Measurements from ENCODE around the gene WNT10A. TPM values are rescaled to one million over a fixed set of nuclear protein-coding genes. Genes with fewer than 3 reads are reported as not detected.

WNT10A gene
- total RNA-seq, 1 donor = 1.1 TPM

- DNase-seq (ENCODE audit: low read depth in 2 of 3, low spot score in 2 of 3) = peak; percentile 66 to 88 (median 72)
Observed at GRCh38 chr2:218876562-218877219, 4.0 kb upstream of the WNT10A start.

- no peak for DNase-seq (ENCODE audit: low read depth in 2 of 3, low spot score in 2 of 3)
Observed at GRCh38 chr2:218877331-218877730, 3.3 kb upstream of the WNT10A start.

DNA sequence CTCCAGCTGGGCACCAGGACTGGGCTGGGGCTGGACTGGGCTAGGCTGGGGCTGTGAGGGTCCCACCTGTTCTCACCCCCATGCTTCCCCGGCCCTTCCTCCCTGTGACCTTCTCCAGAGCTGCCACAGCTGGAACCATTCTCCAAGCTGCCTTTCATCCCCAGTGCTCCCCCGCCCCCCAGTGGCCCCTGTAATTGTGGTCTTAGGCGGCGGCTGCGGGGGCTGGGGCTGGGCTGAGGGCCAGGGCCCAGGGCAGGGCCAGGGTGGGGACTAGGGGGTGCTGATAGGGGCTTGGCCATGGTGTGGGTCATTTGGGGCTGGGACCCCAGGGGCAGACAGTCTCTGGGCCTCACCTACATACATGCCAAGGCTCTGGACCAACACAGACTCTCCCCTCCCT, 2.8 kb upstream of the WNT10A start:
- no peak for DNase-seq (ENCODE audit: low read depth in 2 of 3, low spot score in 2 of 3)

GRCh38 chr2:218878486-218878885, 2.2 kb upstream of the WNT10A start:
- DNase-seq (ENCODE audit: low read depth in 2 of 3, low spot score in 2 of 3) = no peak

- no peak for DNase-seq (ENCODE audit: low read depth in 2 of 3, low spot score in 2 of 3)
Observed at GRCh38 chr2:218878926-218879761, 1.5 kb upstream of the WNT10A start.

DNA sequence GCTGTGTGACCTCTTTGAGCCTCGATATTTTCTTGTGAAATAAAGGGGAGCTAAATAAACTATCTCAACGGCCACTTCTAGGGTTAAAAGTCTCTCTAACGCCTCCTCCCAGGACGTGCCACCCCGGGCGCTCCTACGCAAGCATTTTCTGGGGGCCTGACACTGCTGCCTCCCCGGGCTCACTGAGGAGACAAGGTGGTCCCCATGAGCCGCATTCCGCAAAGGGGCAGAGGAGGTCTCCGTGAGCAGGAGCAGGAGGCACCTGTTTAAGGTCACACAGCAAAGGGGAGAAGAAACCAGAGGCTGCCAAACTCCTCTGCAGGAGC, 913 bp upstream of the WNT10A start:
- no peak for DNase-seq (ENCODE audit: low read depth in 2 of 3, low spot score in 2 of 3)

GRCh38 chr2:218880859-218881594, 375 bp downstream of the WNT10A start:
- no peak for DNase-seq (ENCODE audit: low read depth in 2 of 3, low spot score in 2 of 3)

- DNase-seq (ENCODE audit: low read depth in 2 of 3, low spot score in 2 of 3) = no peak
Observed at GRCh38 chr2:218881744-218882460, 1.2 kb downstream of the WNT10A start.

GRCh38 chr2:218882461-218882816, 1.8 kb downstream of the WNT10A start:
- DNase-seq (ENCODE audit: low read depth in 2 of 3, low spot score in 2 of 3) = peak in 1 of 3 donors; percentile 61

- DNase-seq (ENCODE audit: low read depth in 2 of 3, low spot score in 2 of 3) = no peak
Observed at GRCh38 chr2:218882866-218883366, 2.3 kb downstream of the WNT10A start.

DNA sequence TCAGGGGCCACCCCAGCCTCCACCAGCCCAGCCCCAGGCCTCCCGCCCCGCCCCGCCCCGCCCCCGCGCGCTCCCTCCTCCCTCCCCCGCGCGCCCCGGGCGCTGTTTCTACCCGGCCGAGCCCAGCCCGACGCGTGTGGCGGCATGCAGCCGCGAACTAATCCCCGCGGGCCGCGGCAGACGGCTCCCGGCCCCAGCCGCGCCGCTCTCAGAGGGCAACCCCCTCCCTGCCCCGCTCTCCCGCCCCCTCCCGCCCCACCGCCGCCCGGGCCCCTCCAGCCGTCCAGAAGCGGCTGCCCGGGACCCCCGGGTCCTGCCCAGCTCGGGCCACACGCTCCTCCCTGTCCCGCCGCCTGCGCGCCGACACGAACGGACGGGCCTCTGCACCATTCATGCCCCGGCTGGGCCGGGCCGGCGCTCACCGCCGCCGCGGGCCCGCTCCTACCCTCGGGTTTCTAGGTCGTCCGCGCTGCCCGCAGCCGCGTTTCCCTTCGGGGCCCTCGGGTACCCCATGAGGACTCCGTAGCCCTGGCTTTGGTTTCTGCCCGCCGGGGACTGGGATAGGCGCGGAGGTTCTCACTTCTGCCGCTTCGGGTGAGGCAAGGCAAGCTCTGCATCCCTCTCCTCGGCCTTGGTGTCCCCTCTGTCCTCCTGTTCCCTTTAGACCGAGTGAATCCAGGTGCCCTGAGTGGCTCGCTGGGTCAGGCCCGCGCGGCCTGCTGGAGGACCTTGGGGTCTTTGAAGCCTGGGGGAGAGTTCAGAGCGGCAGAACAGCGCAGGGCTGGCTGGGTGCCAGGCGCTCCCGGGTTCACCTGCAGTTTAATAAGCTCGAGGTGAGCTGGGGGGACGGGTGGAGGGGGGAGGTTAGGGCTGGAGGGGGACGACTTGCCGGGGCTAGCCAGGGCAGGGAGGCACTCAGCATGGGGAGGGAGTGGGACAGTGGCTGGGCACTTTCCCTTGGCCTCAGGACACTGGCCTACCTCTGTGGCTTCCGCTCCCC, 3.1 kb downstream of the WNT10A start:
- DNase-seq (ENCODE audit: low read depth in 2 of 3, low spot score in 2 of 3) = peak in 1 of 3 donors; percentile 39

DNA sequence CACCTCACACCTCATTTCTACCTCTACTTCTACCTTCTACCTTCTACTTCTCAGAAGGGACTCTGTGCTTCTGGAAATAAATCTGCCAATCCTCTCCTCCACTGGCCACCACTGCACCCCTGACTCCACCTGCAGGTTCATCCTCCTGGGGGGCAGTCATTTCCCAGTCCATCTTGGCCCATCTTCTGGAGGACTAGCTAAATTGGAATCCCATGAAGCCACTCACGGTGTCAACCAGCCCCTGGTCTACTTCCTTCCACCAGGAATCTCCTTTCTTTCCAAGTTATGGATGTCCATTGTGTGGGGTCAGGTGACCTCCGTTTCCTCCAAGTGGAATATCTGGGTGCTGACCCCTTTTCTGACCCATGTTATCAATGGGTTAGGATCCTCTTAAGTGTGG, 3.9 kb downstream of the WNT10A start:
- DNase-seq (ENCODE audit: low read depth in 2 of 3, low spot score in 2 of 3) = no peak

DNA sequence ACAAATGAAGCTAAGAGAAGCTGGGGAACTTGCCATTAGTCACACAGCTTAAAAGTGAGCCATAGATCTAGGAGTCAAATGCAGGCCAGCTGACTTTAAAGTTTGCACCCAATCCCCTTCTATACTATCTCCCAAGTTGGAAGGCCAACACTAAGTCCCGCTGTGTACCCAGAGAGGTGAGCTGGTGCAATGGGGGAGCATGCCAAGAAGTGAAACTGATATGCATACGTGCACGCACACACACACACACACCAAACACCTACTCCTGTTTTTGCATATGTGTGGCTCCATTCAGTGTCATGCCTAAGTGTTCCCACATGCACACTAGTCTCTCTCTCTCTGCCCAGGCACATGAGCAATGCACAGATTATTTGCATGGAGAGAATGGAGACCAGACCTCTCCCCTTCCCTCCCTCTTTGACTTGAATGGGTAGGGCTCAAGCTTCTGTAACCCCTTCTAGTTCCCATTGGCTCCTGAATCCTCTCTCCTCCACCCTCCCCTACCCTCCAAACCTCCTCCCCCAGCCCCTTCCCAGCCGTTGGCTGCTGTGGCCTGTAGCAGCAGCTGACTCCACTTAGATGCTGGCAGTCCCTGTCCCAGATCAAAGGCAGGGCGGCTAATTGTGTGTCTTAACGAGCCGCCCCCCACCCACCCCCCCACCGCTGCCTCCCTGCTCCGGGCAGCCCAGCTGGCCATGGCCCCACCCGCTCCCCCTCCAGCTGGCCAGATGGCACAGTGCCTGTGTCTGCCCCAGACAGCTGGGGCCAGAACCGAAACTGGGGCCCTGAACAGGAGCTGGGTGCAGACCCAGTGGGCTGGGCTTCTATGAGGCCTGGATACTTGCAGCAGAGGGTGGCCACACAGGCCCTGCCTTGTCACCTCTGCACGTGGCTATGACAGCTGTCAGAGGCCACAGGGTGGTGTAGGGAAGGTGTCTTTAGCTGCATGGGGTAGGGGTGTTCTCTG, 5.6 kb downstream of the WNT10A start:
- DNase-seq (ENCODE audit: low read depth in 2 of 3, low spot score in 2 of 3) = no peak

DNA sequence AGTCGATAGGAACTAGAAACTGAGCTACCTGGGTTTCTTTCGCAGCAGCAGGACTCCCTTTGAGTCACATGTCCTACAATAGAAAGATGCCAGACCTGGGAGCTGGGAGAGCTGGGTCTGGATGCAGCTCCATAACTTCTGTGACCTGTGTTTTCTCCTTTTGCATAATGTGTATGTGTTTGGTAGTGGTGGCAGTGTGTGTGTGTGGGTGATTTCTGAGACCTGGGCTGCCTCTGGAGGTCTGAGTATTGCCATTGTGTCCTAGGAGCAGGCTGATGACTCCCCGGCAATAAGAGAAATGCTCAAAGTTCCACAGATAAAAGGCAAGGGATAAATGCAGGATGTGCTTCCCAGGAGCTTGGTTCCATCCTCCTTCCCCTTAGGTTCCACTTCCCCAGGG, 6.4 kb downstream of the WNT10A start:
- DNase-seq (ENCODE audit: low read depth in 2 of 3, low spot score in 2 of 3) = no peak

DNA sequence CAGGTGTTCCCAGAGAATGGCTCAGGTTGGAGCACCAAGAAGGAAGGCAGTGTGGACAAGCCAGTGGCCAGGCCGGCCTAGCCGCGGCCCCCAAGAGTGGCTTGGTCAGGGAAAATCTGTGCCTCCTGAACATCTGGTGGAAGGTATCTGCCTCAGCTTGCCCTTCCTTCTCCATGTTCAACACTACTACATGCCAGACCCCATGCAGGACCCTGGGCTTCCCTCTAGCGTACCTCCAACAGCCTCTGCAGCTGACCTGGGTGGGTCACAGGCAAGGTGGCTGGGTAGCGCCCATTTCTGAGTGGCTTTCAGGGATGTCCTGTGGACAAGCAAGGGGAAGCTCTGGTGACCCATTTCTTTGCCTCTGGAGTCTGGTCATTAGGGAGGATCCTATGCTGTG, 7.7 kb downstream of the WNT10A start:
- DNase-seq (ENCODE audit: low read depth in 2 of 3, low spot score in 2 of 3) = no peak

DNA sequence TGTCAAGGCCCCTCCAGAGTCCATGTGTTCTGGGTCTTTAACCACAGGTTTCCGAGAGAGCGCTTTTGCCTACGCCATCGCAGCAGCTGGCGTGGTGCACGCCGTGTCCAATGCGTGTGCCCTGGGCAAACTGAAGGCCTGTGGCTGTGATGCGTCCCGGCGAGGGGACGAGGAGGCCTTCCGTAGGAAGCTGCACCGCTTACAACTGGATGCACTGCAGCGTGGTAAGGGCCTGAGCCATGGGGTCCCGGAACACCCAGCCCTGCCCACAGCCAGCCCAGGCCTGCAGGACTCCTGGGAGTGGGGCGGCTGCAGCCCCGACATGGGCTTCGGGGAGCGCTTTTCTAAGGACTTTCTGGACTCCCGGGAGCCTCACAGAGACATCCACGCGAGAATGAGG, 9.3 kb downstream of the WNT10A start:
- DNase-seq (ENCODE audit: low read depth in 2 of 3, low spot score in 2 of 3) = no peak

GRCh38 chr2:218890369-218890768, 9.7 kb downstream of the WNT10A start:
- DNase-seq (ENCODE audit: low read depth in 2 of 3, low spot score in 2 of 3) = no peak

GRCh38 chr2:218891275-218892135, 10.9 kb downstream of the WNT10A start:
- DNase-seq (ENCODE audit: low read depth in 2 of 3, low spot score in 2 of 3) = no peak

Measured in hematopoietic multipotent progenitor cell (in vitro differentiated cells).